Urinary bladder (tissue), 4 donors: ENCODE measurements around the gene ZNF778. TPM values are rescaled to one million over a fixed set of nuclear protein-coding genes. Genes with fewer than 3 reads are reported as not detected.
"Not testable (repeated sequence)": the region's sequence is repeated elsewhere in the genome, so short reads cannot be mapped to it uniquely, and the experiment has no call there.

Source experiments
- DNase-seq: peaks from one replicate; pipeline ENCODE4 v3.0.0-alpha.2; 2015; ENCODE audit errors: extremely low spot score
- H3K27ac ChIP-seq: one replicate; pipeline ENCODE4 v1.5.1; 2013; ENCODE audit warnings: low read depth, mild to moderate bottlenecking, moderate library complexity
- H3K36me3 ChIP-seq: one replicate; pipeline ENCODE4 v1.6.1; 2013; ENCODE audit warnings: mild to moderate bottlenecking, moderate library complexity; ENCODE audit not compliant: insufficient read depth
- H3K4me1 ChIP-seq: one replicate; pipeline ENCODE4 v1.6.1; 2013; ENCODE audit warnings: mild to moderate bottlenecking, moderate library complexity; ENCODE audit not compliant: insufficient read depth
- H3K4me3 ChIP-seq: one replicate; pipeline ENCODE4 v1.5.1; 2013; ENCODE audit warnings: low read depth, low read length
- WGBS: extraction: QIAGEN DNeasy Blood & Tissue Kit; methylation state at CpG from one replicate; pipeline ENCODE4 v1.1.7; 2013; 5-methylcytosine and 5-hydroxymethylcytosine counted together
- polyA plus RNA-seq: library from polyadenylated mRNA; stranded (reverse); fragments of 200-250 nt; gene quantifications from one replicate; pipeline ENCODE4 v1.2.3, GENCODE V29; 2013
- total RNA-seq: library from RNA; depleted of rRNA; stranded (reverse); fragments of >200 nt; gene quantifications from one replicate; pipeline ENCODE4 v1.2.3, GENCODE V29; 2014
- donor health status: healthy with polysubstance abuse.
- donor health status: healthy.

The ZNF778 gene
- total and polyA plus RNA-seq, 2 donors: 5.1 to 9.5 TPM

DNA sequence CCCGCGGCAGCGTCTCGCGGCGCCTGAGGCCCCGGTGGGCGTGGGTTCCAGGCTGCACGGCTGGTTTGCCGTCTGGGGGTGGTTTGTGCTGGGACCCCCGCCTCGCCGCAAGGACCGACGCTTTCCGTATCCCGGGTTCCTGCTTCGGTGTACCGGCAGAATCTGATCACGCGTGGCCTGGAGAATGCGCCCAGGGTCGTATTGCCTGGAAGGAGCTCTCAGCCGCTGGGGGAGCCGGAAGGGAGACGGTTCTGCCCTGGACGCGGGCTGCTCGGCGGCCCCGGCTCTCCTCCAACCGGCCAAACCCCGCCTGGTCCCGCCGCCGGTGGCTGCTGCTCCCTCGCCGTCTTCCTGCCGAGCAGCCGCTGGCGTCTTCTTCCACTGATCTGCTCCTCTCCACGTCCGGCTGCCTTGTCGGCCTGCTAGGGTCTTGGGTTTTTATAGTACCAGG lies 39.8 kb downstream of the ZNF778 start:
- H3K4me3 ChIP-seq: peak overlapping the region; percentile 25
- no peak overlapping the region for H3K27ac ChIP-seq
- no peaks in the 10 kb centered on the region for H3K4me1 ChIP-seq
- 1% methylated on average over 44 of the region's 44 CpGs for WGBS
- no peaks in the 10 kb centered on the region for H3K36me3 ChIP-seq
- DNase-seq: no peak

DNA sequence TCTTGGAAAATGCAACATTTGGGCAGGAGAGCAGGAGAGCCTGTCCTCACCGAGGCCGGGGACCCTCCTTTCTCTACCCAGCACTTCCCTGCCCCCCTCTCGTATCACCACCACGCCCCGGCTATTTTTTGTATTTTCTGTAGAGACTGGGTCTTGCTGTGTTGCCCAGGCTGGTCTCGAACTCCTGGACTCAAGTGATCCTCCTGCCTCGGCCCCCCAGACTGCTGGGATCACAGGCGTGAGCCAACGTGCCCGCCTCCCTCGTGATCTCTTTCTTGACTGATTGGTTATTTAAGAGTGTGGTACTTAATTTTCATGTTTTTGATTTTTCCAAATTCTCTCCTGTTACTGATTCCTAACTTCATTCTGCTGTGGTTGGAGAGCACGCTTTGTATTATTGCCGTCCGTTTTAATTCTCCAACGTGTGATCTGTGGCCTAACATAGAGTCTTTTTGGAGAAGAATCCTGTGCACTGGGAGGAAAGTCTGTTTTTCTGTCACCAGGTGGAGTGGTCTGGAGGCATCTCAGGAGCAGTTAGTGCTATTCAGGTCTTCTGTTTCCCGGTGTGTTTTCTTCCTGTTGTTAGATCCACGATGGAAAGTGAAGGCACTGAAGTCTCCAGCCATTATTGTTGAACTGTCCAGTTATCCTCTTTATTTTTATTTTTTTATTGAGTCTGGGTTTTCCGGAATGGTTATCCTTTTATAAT lies 40.4 kb downstream of the ZNF778 start:
- Histone ChIP-seq H3K36me3 (no peaks in the 10 kb centered on the region), H3K4me3 (no peak overlapping the region), H3K4me1 (no peaks in the 10 kb centered on the region), H3K27ac (no peak overlapping the region)
- no peak for DNase-seq
- WGBS: 70% methylated on average over 18 of the region's 18 CpGs

DNA sequence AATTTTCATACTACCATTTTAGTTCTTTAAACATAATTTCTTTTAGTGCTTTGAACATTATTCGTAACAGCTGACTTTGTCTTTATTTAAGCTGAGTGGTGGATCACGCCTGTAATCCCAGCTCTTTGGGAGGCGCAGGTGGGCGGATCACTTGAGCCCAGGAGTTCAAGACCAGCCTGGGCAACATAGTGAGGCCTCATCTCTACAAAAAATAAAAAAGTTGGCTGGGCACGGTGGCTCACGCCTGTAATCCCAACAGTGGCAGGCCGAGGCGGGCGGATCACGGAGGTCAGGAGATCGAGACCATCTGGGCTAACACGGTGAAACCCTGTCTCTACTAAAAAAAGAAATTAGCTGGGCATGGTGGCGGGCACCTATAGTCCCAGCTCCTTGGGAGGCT lies 42.4 kb downstream of the ZNF778 start:
- not testable (repeated sequence) for H3K36me3 ChIP-seq, H3K4me1 ChIP-seq, H3K27ac ChIP-seq, H3K4me3 ChIP-seq, DNase-seq
- WGBS: 94% methylated on average over 13 of the region's 13 CpGs

DNA sequence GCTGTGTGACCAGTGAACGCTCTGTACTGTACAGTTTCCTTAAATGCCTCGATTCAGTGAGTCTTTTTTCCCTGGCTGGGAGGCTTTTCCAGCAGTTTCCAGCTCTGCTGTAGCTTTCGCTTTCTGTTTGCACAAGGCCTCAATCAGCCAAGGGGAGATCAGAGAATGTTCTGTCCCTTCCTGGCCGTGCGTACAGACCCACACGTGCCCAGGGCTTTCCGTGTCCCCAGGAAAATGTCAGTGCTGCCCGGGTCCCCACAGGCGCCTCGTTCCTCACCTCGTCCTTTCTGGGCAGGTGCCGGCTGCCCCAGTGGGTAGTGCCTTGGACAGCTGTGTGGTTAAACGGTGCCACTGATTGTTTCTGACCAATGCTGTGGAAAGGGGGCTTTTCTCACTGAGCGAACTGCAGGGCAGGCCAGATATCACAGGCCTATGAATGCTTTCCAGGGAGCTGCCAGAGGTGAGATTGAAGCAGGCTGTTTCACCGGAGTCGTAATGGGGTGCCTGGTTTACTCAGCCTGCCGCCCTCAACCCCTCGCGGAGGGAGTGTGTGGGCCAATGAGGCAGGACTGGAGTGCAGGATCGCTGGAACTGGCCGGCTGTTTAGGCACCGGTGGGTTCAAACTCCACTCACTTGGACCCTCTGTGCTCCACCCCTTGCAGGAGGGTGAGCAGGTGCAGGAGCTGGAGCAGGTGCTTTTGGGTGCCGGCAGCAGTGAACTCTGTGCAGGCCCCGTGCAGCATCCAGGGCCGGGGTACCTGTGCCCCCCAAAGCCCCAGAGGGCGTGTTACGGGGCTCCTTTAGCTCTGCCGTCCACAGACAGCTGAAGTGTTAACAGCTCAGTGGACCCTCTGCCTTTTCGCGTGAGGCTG lies 44.4 kb downstream of the ZNF778 start:
- no peak overlapping the region for H3K27ac ChIP-seq
- H3K4me3 ChIP-seq: no peak overlapping the region
- H3K4me1 ChIP-seq: no peaks in the 10 kb centered on the region
- DNase-seq: no peak
- no peaks in the 10 kb centered on the region for H3K36me3 ChIP-seq
- WGBS: 83% methylated on average over 30 of the region's 30 CpGs

DNA sequence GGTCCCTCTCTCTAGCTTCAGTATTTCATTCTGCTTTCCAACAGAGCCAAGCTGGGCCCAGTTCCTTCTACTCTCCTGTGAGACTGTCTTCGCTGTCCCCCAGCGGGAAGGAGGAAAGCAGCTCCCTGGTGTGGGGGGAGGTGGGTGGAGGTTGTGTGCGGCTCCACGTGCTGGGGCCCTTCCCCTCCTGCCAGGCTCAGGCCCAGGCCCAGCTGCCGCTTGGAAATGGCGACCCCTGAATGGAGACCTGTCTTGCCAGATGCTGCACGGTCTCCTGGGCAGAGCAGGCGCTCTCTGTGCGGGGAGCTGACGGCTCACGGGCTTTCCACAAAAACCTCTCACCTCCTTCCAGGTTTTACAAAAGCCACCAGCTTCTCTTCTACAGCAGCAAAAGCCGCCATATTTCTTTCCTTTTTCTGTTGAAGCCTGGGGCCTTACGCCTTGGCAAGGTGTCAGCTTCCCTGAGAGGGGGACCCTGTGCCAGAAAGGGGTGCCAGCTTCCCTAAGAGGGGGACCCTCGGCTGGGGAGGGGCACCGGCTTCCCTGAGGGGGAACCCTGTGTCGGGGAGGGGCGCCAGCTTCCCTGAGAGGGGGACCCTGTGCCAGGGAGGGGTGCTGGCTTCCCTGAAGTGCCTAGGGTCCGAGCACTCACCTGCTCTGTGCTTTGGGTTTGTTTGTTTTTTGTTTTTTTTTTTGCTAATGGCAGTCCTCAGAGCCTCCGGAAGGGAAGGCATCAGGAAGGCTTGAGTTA lies 47.5 kb downstream of the ZNF778 start:
- H3K4me1 ChIP-seq: no peaks in the 10 kb centered on the region
- no peak overlapping the region for H3K4me3 ChIP-seq
- no peak overlapping the region for H3K27ac ChIP-seq
- no peaks in the 10 kb centered on the region for H3K36me3 ChIP-seq
- DNase-seq: no peak
- WGBS: 87% methylated on average over 19 of the region's 19 CpGs

DNA sequence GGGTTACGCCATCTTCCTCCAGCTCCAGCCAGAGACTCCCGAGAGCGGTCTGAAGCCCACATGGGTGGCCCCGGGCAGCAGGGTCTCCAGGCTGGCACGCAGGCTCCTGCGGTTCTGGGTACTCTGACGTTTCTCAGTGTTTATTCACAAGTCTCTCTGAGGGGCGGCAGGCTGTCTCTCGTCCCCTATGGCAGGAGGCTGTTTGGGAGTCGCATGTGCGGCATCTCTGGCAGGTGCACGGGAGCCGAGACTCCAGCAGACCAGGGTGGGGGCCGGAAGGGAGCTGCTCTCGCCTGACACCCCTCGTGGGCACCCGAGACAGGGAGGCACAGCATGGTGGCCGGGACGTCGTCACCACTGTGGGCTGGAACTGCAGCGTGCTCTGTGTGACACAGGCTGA lies 48.1 kb downstream of the ZNF778 start:
- 89% methylated on average over 21 of the region's 21 CpGs for WGBS
- Histone ChIP-seq H3K27ac (no peak overlapping the region), H3K4me3 (no peak overlapping the region), H3K4me1 (no peaks in the 10 kb centered on the region), H3K36me3 (no peaks in the 10 kb centered on the region)
- no peak for DNase-seq

DNA sequence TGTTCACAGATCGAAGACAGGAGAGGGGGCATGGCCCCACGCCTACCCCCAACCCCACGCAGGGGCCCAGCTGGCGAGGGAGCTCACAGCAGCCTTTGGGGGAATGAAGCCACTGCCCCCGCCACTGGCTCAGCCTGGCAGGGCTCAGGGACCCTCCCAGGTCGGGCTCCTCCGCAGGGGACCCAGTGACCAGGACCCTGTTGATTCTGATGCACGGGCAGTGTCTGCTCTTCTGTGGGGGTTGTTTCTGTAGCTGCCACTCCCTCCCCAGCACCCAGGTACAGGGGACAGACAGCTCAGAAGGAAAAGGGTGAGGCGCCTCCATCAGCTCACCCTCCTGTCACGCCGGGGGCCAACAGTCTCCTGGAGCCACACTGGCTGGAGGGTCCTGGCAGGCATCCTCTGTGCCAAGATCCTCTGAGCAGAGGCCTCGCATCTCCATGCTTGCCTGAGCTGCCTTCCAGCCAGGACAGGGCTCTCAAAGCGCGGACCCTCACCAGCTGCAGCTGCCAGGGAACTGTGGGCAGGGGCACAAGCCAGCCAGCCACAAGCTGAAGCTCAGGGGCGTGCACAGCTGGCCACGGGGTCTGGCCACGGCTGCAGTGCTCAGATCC lies 49.1 kb downstream of the ZNF778 start:
- DNase-seq: no peak
- Histone ChIP-seq H3K36me3 (peaks cover 2% of the 10 kb centered on the region), H3K27ac (no peak overlapping the region), H3K4me3 (no peak overlapping the region), H3K4me1 (no peaks in the 10 kb centered on the region)
- WGBS: 91% methylated on average over 17 of the region's 17 CpGs

DNA sequence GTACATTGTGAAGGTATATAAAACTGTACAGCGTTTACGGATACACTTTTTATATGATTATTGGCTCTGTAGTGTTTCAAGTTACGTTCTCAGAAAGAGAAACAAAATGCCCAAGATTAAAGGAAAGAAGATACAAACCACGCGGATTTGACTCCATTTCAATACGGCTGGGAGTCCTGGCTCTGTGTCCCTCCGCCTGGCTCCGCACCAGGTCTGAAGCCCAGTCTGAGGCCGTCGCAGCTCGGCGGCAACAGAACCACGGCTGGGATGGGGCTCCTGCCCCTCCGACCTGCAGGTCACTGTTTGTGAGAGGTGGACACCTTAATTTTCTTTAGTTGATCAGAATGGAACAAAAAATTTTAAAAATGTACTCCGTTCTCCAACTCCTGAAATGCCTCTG lies 50.2 kb downstream of the ZNF778 start:
- H3K4me3 ChIP-seq, H3K27ac ChIP-seq, DNase-seq, H3K36me3 ChIP-seq, H3K4me1 ChIP-seq: not testable (repeated sequence)
- 88% methylated on average over 10 of the region's 15 CpGs for WGBS

DNA sequence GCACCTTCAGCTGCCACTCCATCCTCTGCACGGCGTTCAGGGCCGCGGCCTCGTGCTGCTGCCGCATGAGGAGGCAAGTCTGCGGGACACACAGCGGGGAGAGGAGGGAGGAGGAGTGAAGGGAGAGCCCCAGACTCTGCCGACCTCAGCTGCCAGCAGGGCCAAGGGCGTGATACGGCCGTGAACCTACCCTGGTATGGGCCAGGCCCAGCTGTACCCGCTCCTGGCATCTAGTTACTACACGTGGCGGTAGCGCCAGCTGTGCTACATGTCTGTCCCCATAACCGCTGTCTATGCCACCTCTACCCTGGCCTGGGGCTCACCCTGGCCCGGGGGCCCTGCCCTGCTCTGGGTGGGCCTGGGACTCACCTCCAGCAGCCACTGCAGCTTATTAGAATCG lies 51.1 kb downstream of the ZNF778 start:
- Histone ChIP-seq H3K4me1 (no peaks in the 10 kb centered on the region), H3K36me3 (peaks cover 2% of the 10 kb centered on the region), H3K4me3 (no peak overlapping the region), H3K27ac (no peak overlapping the region)
- 91% methylated on average over 19 of the region's 19 CpGs for WGBS
- no peak for DNase-seq

DNA sequence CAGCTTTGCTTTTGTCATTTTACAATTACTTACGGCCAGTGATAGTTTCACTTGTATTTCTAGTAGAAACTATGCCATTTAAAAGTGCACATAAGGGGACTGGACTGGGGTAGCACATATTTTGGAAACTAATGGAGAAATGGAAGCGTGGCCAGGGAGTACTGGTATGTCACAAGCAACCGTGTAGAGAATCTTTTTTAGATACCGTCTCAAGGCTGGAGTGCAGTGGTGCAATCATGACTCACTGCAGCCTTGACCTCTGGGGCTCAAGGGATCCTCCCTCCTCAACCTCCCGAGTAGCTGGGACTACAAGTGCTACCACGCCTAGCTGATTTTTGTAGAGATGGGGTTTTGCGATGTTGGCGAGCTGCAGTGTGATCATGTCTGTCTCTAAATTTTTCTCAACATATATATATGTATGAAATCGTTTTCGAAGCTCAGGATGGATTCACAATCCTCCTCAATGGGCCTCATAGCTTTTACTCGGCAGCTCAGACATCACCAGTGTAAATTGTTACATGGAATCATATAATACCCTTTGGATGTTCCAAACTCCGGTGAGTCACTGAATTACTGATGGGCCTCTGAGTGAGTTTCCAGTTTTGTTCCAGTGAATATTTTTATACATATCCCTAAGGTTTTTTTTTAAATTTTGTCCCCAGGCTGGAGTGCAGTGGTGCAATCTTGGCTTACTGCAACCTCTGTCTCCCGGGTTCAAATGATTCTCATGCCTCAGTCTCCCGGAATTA lies 51.7 kb downstream of the ZNF778 start:
- no peaks in the 10 kb centered on the region for H3K4me1 ChIP-seq
- WGBS: 79% methylated on average over 14 of the region's 14 CpGs
- H3K36me3 ChIP-seq: peaks cover 7% of the 10 kb centered on the region
- no peak overlapping the region for H3K27ac ChIP-seq
- no peak for DNase-seq
- H3K4me3 ChIP-seq: no peak overlapping the region

DNA sequence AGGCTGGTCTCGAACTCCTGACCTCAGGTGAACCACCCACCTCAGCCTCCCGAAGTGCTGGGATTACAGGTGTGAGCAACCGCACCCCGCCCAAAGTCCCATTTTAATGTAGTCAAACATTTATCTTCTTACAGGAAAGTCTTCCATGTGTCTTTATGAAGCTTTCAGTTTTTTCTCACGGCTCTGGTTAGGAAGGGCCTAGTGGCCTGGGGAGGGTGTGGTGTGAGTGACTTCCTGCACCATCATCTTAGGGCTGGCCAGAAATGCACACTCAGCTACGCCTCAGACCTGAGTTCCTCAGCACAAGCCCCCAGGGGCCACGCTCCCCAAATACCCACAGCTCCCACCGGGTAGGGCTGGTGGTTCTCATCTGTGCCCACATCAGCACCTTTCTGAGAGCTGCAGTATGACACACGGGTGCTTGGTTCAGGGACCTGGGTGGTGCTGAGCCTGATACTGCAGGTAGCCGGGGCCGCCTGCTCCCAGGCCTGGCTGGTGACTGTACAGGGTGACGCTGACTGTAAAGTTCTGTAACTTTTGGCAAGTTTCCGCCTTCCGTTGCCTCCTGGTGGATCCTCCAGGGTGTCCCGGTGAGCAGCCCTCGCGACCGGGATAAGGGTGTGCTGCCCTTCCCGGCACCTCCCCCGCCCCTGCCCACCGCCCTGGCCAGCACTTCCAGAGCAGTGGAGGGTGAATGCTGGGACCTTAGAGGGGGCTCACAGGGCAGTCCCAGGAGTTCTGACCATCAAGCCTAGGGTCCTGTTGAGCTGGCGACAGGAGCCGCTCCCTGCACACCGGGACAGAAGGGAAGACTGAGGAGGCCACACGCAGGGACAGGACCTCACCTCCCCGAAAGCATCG lies 52.5 kb downstream of the ZNF778 start:
- Histone ChIP-seq H3K4me1 (no peaks in the 10 kb centered on the region), H3K27ac (no peak overlapping the region), H3K4me3 (no peak overlapping the region), H3K36me3 (peaks cover 10% of the 10 kb centered on the region)
- 94% methylated on average over 27 of the region's 27 CpGs for WGBS
- DNase-seq: no peak

DNA sequence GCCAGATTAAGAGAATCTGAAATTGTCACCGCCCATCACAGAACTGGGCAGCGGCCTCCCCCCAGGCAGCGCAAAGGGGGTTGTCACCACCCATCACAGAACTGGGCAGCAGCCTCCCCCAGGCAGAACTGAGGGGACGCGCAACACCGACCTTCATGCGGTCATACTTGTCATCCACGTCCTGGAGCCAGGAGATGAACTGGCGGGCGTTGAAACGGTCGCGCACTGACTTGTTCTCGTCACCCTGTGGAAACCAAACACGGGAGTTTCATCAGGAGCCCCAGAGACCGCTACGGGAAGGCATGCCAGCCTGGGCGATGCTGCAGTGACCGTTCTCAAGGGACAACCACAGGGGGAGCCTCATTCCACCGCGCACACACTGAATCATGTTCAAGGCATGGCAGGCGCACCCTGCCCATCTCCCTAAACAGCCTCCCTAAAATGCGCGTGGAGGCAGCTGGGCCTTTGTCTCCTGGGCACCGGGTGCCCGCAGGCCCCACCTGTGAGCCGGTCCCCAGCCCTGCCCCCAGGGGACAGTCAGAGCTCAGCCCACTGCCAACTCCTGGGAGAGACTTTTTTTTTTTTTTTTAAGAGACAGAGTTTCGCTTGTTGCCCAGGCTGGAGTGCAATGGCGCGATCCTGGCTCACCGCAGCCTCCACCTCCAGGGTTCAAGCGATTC lies 53.3 kb downstream of the ZNF778 start:
- Histone ChIP-seq H3K27ac (no peak overlapping the region), H3K4me3 (no peak overlapping the region), H3K4me1 (no peaks in the 10 kb centered on the region), H3K36me3 (peaks cover 10% of the 10 kb centered on the region)
- no peak for DNase-seq
- WGBS: 96% methylated on average over 32 of the region's 32 CpGs
